Activated CD4-positive, alpha-beta memory T cell treated with anti-CD3 and anti-CD28 coated beads for 36 hours (primary cell): ENCODE results near the gene GDF2. TPM values are rescaled to one million over a fixed set of nuclear protein-coding genes. Genes with fewer than 3 reads are reported as not detected.

Experiments
- CTCF ChIA-PET: fragments of 350-600 bp; sonication (Branson Sonifier 250); formaldehyde crosslinking; loops from one replicate; lab custom pipeline; 2021; ENCODE audit warnings: antibody characterized with exemption, inconsistent platforms; lab: Charles Lee
- POLR2A ChIA-PET: fragments of 350-600 bp; sonication (Branson Sonifier 250); formaldehyde crosslinking; loops from one replicate; lab custom pipeline; 2021; ENCODE audit warnings: antibody characterized with exemption; lab: Charles Lee
- DNase-seq: peaks from one replicate; pipeline ENCODE4 v3.0.0-alpha.2; 2020
- H3K27ac Mint-ChIP-seq: one replicate; pipeline ENCODE4 v1.8.0; 2021; ENCODE audit warnings: mixed read lengths
- H3K27me3 Mint-ChIP-seq: one replicate; pipeline ENCODE4 v1.8.0; 2021; ENCODE audit warnings: mixed read lengths
- H3K36me3 Mint-ChIP-seq: one replicate; pipeline ENCODE4 v1.8.0; 2021; ENCODE audit warnings: mixed read lengths
- H3K4me1 Mint-ChIP-seq: one replicate; pipeline ENCODE4 v1.8.0; 2021; ENCODE audit warnings: low read depth, mixed read lengths
- H3K4me3 Mint-ChIP-seq: one replicate; pipeline ENCODE4 v1.8.0; 2021; ENCODE audit warnings: mild to moderate bottlenecking, mixed read lengths
- H3K9me3 Mint-ChIP-seq: one replicate; pipeline ENCODE4 v1.8.0; 2021; ENCODE audit warnings: mixed read lengths
- intact Hi-C: fragments of 100-400 bp; cut with micrococcal nuclease; formaldehyde crosslinking; loops from one replicate; pipeline ENCODE4 v1.15.1; 2023
- total RNA-seq, 2 experiments: library from RNA; stranded (reverse); gene quantifications; one replicate each; pipeline ENCODE4 v1.2.3, GENCODE V29; 2021

Gene GDF2
- total RNA-seq = not detected

DNA sequence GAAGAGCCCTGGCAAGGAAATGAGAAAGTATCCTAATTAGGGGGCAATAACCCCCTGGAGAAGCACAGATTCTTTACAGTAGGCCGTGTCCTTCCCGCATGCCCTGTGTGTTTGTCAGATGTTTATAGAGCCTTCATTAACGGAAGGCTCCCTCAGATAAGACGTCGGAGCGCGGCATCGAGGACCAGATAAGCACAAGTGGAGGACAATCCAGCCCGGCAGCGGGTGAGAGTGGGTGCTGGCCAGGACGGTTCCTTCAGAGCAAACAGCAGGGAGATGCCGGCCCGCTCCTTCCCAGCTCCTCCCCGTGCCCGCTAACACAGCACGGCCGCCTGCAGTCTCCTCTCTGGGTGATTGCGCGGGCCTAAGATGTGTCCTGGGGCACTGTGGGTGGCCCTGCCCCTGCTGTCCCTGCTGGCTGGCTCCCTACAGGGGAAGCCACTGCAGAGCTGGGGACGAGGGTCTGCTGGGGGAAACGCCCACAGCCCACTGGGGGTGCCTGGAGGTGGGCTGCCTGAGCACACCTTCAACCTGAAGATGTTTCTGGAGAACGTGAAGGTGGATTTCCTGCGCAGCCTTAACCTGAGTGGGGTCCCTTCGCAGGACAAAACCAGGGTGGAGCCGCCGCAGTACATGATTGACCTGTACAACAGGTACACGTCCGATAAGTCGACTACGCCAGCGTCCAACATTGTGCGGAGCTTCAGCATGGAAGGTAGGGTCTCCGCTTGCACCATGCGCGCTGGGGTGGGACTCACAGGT is at the start of gene GDF2:
Gene GDF2 (plus strand): TSS at position 155 of the 762 bp plus-strand sequence. CDS start 215 bp downstream, at position 370.
- intact Hi-C loops = no loop called here
- ChIA-PET CTCF (interaction anchor here (2.4 kb wide), 1 partner anchor 275 kb away, joined by 5 read pairs; no protein-coding TSS in a partner anchor), POLR2A (interaction anchor here (0.5 kb wide), 1 partner anchor 97 kb away, joined by 3 read pairs; no protein-coding TSS in a partner anchor)
- H3K4me1 Mint-ChIP-seq = no peaks in the 10 kb centered on the region
- peak; percentile 4 for DNase-seq
- H3K36me3 Mint-ChIP-seq = no peaks in the 10 kb centered on the region
- no peaks in the 10 kb centered on the region for H3K9me3 Mint-ChIP-seq
- H3K4me3 Mint-ChIP-seq = no peak within 1 kb of the TSS
- no peak within 1 kb of the TSS for H3K27ac Mint-ChIP-seq
- peaks cover 10% of the 10 kb centered on the region for H3K27me3 Mint-ChIP-seq

DNA sequence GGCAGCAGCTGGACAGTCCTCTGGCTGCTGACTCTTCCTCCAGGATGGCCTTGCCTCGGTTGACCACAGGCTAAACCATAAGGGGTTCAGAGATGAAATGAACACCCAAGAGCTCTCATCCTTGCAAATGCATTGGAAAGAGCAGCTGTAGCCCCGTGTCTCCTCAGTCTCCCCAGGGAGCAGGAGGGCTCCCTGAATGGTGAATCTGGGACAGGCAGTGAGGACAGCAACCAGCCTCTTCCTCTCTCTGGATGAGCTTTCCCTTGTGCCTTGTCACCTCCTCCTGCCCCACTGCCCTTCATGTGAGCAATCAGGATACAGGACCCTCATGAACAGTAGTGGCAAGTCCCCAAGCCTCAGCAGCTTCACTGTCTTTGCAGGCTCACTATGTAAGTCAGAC is 46.2 kb upstream of the GDF2 start:
- Mint-ChIP-seq H3K27ac (no peak overlapping the region), H3K9me3 (peaks cover 6% of the 10 kb centered on the region), H3K4me1 (peaks cover 24% of the 10 kb centered on the region), H3K27me3 (no peaks in the 10 kb centered on the region), H3K36me3 (peaks cover 2% of the 10 kb centered on the region), H3K4me3 (no peak overlapping the region)
- DNase-seq = no peak
- CTCF ChIA-PET = no interaction called here
- POLR2A ChIA-PET = no interaction called here
- intact Hi-C loops = no loop called here

DNA sequence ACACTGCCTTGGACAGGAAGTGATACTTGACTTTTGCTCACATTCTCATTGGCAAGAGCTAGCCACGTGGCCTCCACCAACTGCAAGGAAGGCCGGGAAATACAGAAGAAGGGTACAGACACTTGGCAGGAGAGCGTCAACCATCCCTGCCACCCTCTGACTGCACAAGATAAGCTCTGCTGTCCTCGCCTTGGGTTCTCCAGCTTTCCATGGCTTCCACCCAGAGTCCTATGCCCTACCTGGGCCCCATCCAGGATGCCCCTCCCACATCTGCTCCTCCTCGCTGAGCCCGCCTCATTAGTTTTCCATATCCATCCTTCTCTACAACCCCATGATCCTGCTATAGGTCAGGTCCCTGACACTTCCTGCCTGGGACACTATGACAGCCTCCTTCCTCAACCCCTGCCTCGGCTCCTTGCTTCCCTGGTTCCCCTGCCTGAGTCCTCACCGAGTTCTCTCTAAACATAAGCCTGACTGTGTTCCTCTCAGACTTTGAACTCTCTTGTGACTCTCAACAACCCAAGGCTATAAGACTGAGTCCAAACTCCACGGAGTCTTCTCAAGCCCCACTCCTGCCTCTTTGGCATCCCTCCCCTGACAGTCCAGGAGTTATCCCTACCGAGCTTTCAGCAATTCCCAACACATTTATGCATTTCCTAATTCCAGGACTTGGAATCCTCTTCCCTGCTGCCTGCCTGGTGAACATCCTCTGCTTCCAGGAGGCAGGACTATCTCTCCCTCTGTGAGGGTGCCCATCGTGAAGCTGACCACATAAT is 45.5 kb upstream of the GDF2 start:
- Mint-ChIP-seq H3K36me3 (peaks cover 2% of the 10 kb centered on the region), H3K4me1 (peaks cover 24% of the 10 kb centered on the region), H3K4me3 (no peak overlapping the region), H3K9me3 (peaks cover 6% of the 10 kb centered on the region), H3K27ac (peak overlapping the region; percentile 16), H3K27me3 (no peaks in the 10 kb centered on the region)
- CTCF ChIA-PET = interaction anchor here (1.1 kb wide), 1 partner anchor 35 kb away, joined by 3 read pairs; no protein-coding TSS in a partner anchor
- intact Hi-C loops = no loop called here
- no peak for DNase-seq
- POLR2A ChIA-PET = no interaction called here

DNA sequence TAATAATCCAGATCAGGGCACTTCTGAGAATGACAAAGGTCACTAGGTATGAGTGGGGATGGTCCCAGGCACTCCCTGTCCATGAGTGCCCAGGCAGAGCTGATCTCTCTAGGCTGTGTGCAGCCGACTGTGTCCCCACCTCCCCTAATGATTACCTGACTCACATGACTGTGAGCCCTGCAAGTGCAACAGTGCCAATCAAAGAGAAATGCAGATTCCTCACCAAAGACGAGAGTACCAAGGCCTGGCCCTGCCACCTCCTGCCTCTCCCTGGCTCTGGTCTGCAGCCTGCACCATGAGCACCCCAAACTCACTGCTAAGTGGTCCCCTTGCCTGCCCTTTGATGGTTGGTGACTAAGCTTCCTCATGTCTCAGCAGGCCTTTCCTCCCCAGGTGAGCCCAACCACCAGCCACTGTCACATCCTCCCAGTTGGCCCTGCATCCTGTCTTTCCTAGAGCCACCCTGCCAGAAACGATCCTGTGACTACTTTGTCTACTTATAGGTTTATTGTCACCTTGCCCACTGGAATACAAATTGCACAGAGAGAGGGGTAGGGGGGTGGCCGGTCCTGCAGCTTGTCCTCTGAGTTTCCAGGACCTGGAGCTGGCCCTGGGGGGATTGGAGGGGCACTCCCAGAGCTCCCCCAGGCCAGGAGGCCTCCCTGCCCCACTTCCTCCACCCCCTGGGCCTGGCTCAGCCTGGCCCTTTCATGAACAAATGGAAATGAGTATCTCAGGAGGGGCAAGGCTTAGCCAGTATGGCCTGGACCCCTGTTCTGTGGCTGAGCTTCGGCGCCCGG is 44.7 kb upstream of the GDF2 start:
- Mint-ChIP-seq H3K4me1 (peaks cover 24% of the 10 kb centered on the region), H3K36me3 (peaks cover 2% of the 10 kb centered on the region), H3K27ac (peak overlapping the region; percentile 16), H3K27me3 (no peaks in the 10 kb centered on the region), H3K4me3 (peak overlapping the region; percentile 17), H3K9me3 (peaks cover 3% of the 10 kb centered on the region)
- intact Hi-C loops = no loop called here
- POLR2A ChIA-PET = no interaction called here
- peak; percentile 73 for DNase-seq
- CTCF ChIA-PET = interaction anchor here (1.1 kb wide), 1 partner anchor 34 kb away, joined by 3 read pairs; no protein-coding TSS in a partner anchor

GRCh38 chr10:47278152-47278473 is 44.1 kb upstream of the GDF2 start:
- ChIA-PET CTCF (interaction anchor here (1.2 kb wide), 1 partner anchor 231 kb away, joined by 3 read pairs; no protein-coding TSS in a partner anchor), POLR2A (no interaction called here)
- intact Hi-C loops = no loop called here
- Mint-ChIP-seq H3K4me3 (no peak overlapping the region), H3K27ac (no peak overlapping the region), H3K36me3 (peaks cover 2% of the 10 kb centered on the region), H3K4me1 (peaks cover 24% of the 10 kb centered on the region), H3K27me3 (no peaks in the 10 kb centered on the region), H3K9me3 (peaks cover 3% of the 10 kb centered on the region)
- no peak for DNase-seq

DNA sequence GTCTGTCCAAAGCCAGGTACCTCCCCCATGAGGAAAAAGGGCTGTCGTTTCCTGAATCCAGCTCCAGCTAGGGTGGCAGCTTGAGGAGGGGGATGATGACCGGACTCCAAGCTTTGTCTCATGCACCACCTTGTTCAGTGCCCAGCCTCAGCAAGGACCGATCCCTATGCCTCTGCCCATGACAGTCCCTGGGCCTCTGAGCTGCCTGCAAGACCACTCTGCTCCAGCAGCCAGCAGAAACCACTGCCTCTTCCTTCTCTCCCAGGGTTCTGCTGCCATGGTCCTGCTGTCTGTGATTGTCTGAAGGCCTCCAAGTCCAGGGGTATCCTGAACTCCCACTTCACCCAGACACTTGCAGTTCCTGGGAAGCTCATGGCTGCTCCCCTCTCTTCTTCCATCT is 43.5 kb upstream of the GDF2 start:
- intact Hi-C loops = no loop called here
- CTCF ChIA-PET = interaction anchor here (1.2 kb wide), 1 partner anchor 231 kb away, joined by 3 read pairs; no protein-coding TSS in a partner anchor
- H3K4me3 Mint-ChIP-seq = no peak overlapping the region
- no peak overlapping the region for H3K27ac Mint-ChIP-seq
- H3K36me3 Mint-ChIP-seq = no peaks in the 10 kb centered on the region
- H3K9me3 Mint-ChIP-seq = no peaks in the 10 kb centered on the region
- POLR2A ChIA-PET = no interaction called here
- H3K27me3 Mint-ChIP-seq = no peaks in the 10 kb centered on the region
- DNase-seq = no peak
- peaks cover 24% of the 10 kb centered on the region for H3K4me1 Mint-ChIP-seq

DNA sequence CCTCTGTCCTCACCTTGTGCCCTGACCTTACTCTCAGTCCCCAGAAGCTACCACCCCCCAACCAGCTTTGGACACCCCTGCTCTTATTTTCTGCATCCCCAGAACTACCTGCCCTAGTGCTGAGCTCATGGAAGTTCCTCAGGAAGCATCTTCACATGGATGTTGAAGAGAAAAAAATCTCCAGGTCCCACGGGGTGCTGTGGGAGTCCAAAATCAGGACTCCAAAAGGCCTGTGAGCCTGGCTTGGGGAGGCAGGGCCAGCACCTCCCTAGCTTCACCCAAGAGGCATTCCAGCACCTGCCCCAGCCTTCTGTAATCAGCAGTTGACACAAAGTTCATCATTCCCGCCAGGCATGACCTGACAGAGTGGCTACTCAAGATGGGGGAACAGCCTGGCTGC is 43.0 kb upstream of the GDF2 start:
- intact Hi-C loops = no loop called here
- Mint-ChIP-seq H3K4me3 (no peak overlapping the region), H3K36me3 (no peaks in the 10 kb centered on the region), H3K27ac (no peak overlapping the region), H3K9me3 (no peaks in the 10 kb centered on the region), H3K4me1 (peaks cover 24% of the 10 kb centered on the region), H3K27me3 (no peaks in the 10 kb centered on the region)
- ChIA-PET CTCF (interaction anchor here (1.2 kb wide), 1 partner anchor 232 kb away, joined by 3 read pairs; no protein-coding TSS in a partner anchor), POLR2A (no interaction called here)
- DNase-seq = no peak

GRCh38 chr10:47282005-47282656 is 40.1 kb upstream of the GDF2 start:
- Mint-ChIP-seq H3K4me1 (peaks cover 36% of the 10 kb centered on the region), H3K27me3 (no peaks in the 10 kb centered on the region), H3K9me3 (no peaks in the 10 kb centered on the region), H3K36me3 (no peaks in the 10 kb centered on the region), H3K4me3 (no peak overlapping the region), H3K27ac (no peak overlapping the region)
- DNase-seq = no peak
- intact Hi-C loops = no loop called here
- CTCF ChIA-PET = interaction anchor here (0.7 kb wide), 1 partner anchor 234 kb away, joined by 3 read pairs; no protein-coding TSS in a partner anchor
- POLR2A ChIA-PET = no interaction called here

GRCh38 chr10:47282657-47283018 is 39.6 kb upstream of the GDF2 start:
- Mint-ChIP-seq H3K36me3 (no peaks in the 10 kb centered on the region), H3K27ac (no peak overlapping the region), H3K4me3 (no peak overlapping the region), H3K9me3 (no peaks in the 10 kb centered on the region), H3K27me3 (no peaks in the 10 kb centered on the region), H3K4me1 (peaks cover 31% of the 10 kb centered on the region)
- DNase-seq = no peak
- intact Hi-C loops = no loop called here
- POLR2A ChIA-PET = no interaction called here
- CTCF ChIA-PET = no interaction called here

DNA sequence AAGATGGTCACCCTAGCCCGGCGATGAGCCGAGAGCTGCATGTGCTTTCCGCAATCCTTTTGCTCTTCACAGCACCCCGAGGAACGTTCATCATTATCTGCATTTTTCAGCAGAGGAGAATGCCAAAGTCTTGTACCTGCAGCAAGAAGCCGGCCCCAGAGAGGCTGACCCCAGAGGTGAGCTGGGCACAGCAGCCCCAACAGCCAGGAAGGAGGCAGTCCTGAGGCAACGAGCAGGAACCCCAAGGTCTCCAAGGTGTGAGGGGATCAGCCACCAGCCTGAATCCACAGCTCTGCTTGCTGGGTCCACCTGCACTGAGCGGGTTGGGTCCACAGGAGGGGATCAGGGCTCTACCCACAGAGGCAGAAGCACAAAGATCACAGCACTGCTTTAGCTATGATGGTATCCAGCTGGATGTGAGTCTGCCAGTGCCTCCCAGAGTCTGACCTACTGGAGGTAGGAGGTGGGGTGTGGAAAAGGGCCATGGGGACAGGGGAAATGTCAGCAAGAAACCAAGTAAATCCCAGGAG is 39.1 kb upstream of the GDF2 start:
- intact Hi-C loops = no loop called here
- Mint-ChIP-seq H3K27me3 (no peaks in the 10 kb centered on the region), H3K4me3 (no peak overlapping the region), H3K9me3 (no peaks in the 10 kb centered on the region), H3K36me3 (no peaks in the 10 kb centered on the region), H3K27ac (no peak overlapping the region), H3K4me1 (peaks cover 29% of the 10 kb centered on the region)
- ChIA-PET CTCF (interaction anchor here (0.6 kb wide), 1 partner anchor 116 kb away, joined by 4 read pairs; no protein-coding TSS in a partner anchor), POLR2A (no interaction called here)
- DNase-seq = no peak

DNA sequence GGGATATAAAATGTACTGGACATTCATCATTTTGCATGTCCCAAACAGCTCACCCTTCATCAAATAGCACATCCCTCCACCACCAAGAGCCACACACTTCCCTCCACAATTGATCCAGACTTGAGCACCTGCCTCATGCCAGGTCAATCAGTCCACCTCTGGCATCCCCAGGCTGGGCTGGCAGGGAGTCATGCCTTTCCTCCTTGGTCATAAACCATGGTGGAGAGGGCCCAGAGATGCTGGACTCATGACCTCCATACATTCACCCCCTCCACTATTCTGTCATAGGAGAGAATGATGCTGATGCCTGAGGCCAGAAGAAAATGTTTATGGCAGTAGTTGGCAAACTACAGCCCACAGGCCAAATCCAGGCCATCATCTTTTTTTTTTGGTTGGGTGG is 38.4 kb upstream of the GDF2 start:
- POLR2A ChIA-PET = no interaction called here
- no peak for DNase-seq
- intact Hi-C loops = no loop called here
- Mint-ChIP-seq H3K4me1 (peaks cover 26% of the 10 kb centered on the region), H3K9me3 (no peaks in the 10 kb centered on the region), H3K27ac (no peak overlapping the region), H3K27me3 (no peaks in the 10 kb centered on the region), H3K36me3 (no peaks in the 10 kb centered on the region), H3K4me3 (no peak overlapping the region)
- CTCF ChIA-PET = interaction anchor here (0.6 kb wide), 1 partner anchor 117 kb away, joined by 4 read pairs; no protein-coding TSS in a partner anchor
